ENCODE measurements around the gene SPTAN1.

SPTAN1 gene

GRCh38 chr9:128546504-128546903 is 5.9 kb upstream of the SPTAN1 start:
- Mint-ChIP-seq H3K9me3 (ENCODE audit: low read depth) (no peaks in the 10 kb centered on the region), H3K4me1 (ENCODE audit: low read depth) (peaks cover 19% of the 10 kb centered on the region), H3K27ac (no peak overlapping the region), H3K27me3 (no peaks in the 10 kb centered on the region), H3K36me3 (peaks cover 5% of the 10 kb centered on the region), H3K4me3 (no peak overlapping the region)

GRCh38 chr9:128548876-128549275 is 3.5 kb upstream of the SPTAN1 start:
- no peaks in the 10 kb centered on the region for H3K36me3 Mint-ChIP-seq
- H3K4me3 Mint-ChIP-seq: no peak overlapping the region
- H3K27me3 Mint-ChIP-seq: no peaks in the 10 kb centered on the region
- no peak overlapping the region for H3K27ac Mint-ChIP-seq
- H3K9me3 Mint-ChIP-seq (ENCODE audit: low read depth): no peaks in the 10 kb centered on the region
- peaks cover 25% of the 10 kb centered on the region for H3K4me1 Mint-ChIP-seq (ENCODE audit: low read depth)

- no peaks in the 10 kb centered on the region for H3K27me3 Mint-ChIP-seq
- peak overlapping the region; percentile 43 for H3K27ac Mint-ChIP-seq
- H3K36me3 Mint-ChIP-seq: no peaks in the 10 kb centered on the region
- peaks cover 25% of the 10 kb centered on the region for H3K4me1 Mint-ChIP-seq (ENCODE audit: low read depth)
- H3K4me3 Mint-ChIP-seq: peak overlapping the region; percentile 66
- no peaks in the 10 kb centered on the region for H3K9me3 Mint-ChIP-seq (ENCODE audit: low read depth)
Measured at GRCh38 chr9:128550226-128550625, 2.2 kb upstream of the SPTAN1 start.

GRCh38 chr9:128550770-128551656 is 1.4 kb upstream of the SPTAN1 start:
- Mint-ChIP-seq H3K27ac (peak overlapping the region; percentile 72), H3K4me3 (peak overlapping the region; percentile 86), H3K9me3 (ENCODE audit: low read depth) (no peaks in the 10 kb centered on the region), H3K36me3 (no peaks in the 10 kb centered on the region), H3K4me1 (ENCODE audit: low read depth) (peaks cover 25% of the 10 kb centered on the region), H3K27me3 (no peaks in the 10 kb centered on the region)

- Mint-ChIP-seq H3K27ac (peak overlapping the region; percentile 72), H3K4me1 (ENCODE audit: low read depth) (peaks cover 25% of the 10 kb centered on the region), H3K4me3 (peak overlapping the region; percentile 86), H3K27me3 (no peaks in the 10 kb centered on the region), H3K36me3 (no peaks in the 10 kb centered on the region), H3K9me3 (ENCODE audit: low read depth) (no peaks in the 10 kb centered on the region)
Measured at GRCh38 chr9:128551657-128552152, 682 bp upstream of the SPTAN1 start.

GRCh38 chr9:128552744-128553440 is 505 bp downstream of the SPTAN1 start:
- H3K27me3 Mint-ChIP-seq: no peaks in the 10 kb centered on the region

GRCh38 chr9:128553728-128554127 is 1.3 kb downstream of the SPTAN1 start:
- Mint-ChIP-seq H3K36me3 (no peaks in the 10 kb centered on the region), H3K27ac (no peak overlapping the region), H3K4me1 (ENCODE audit: low read depth) (peaks cover 33% of the 10 kb centered on the region), H3K4me3 (no peak overlapping the region), H3K27me3 (no peaks in the 10 kb centered on the region), H3K9me3 (ENCODE audit: low read depth) (no peaks in the 10 kb centered on the region)

More at GRCh38 chr9:128552744-128553440, 505 bp downstream of the SPTAN1 start:
- Mint-ChIP-seq H3K27ac (no peak overlapping the region), H3K9me3 (ENCODE audit: low read depth) (no peaks in the 10 kb centered on the region), H3K4me1 (ENCODE audit: low read depth) (peaks cover 26% of the 10 kb centered on the region), H3K4me3 (no peak overlapping the region), H3K36me3 (no peaks in the 10 kb centered on the region)

- Mint-ChIP-seq H3K4me3 (no peak overlapping the region), H3K27ac (no peak overlapping the region), H3K27me3 (no peaks in the 10 kb centered on the region), H3K36me3 (no peaks in the 10 kb centered on the region), H3K9me3 (ENCODE audit: low read depth) (no peaks in the 10 kb centered on the region), H3K4me1 (ENCODE audit: low read depth) (peaks cover 37% of the 10 kb centered on the region)
Measured at GRCh38 chr9:128554155-128554862, 1.9 kb downstream of the SPTAN1 start.

GRCh38 chr9:128555180-128555721 is 2.9 kb downstream of the SPTAN1 start:
- Mint-ChIP-seq H3K9me3 (ENCODE audit: low read depth) (no peaks in the 10 kb centered on the region), H3K27ac (no peak overlapping the region), H3K4me1 (ENCODE audit: low read depth) (peaks cover 32% of the 10 kb centered on the region)

GRCh38 chr9:128556276-128556675 is 3.9 kb downstream of the SPTAN1 start:
- H3K9me3 Mint-ChIP-seq (ENCODE audit: low read depth): no peaks in the 10 kb centered on the region
- H3K36me3 Mint-ChIP-seq: no peaks in the 10 kb centered on the region
- peak overlapping the region; percentile 10 for H3K4me3 Mint-ChIP-seq
- no peaks in the 10 kb centered on the region for H3K27me3 Mint-ChIP-seq
- H3K4me1 Mint-ChIP-seq (ENCODE audit: low read depth): peaks cover 23% of the 10 kb centered on the region
- H3K27ac Mint-ChIP-seq: no peak overlapping the region

More at GRCh38 chr9:128555180-128555721, 2.9 kb downstream of the SPTAN1 start:
- no peak overlapping the region for H3K4me3 Mint-ChIP-seq
- no peaks in the 10 kb centered on the region for H3K27me3 Mint-ChIP-seq
- H3K36me3 Mint-ChIP-seq: no peaks in the 10 kb centered on the region

- no peaks in the 10 kb centered on the region for H3K27me3 Mint-ChIP-seq
- H3K27ac Mint-ChIP-seq: peak overlapping the region; percentile 61
- H3K9me3 Mint-ChIP-seq (ENCODE audit: low read depth): no peaks in the 10 kb centered on the region
- peaks cover 2% of the 10 kb centered on the region for H3K36me3 Mint-ChIP-seq
- H3K4me3 Mint-ChIP-seq: peak overlapping the region; percentile 9
- peaks cover 18% of the 10 kb centered on the region for H3K4me1 Mint-ChIP-seq (ENCODE audit: low read depth)
Measured at GRCh38 chr9:128556926-128557634, 4.7 kb downstream of the SPTAN1 start.

- peak overlapping the region; percentile 51 for H3K4me3 Mint-ChIP-seq
- peaks cover 2% of the 10 kb centered on the region for H3K36me3 Mint-ChIP-seq
- peak overlapping the region; percentile 86 for H3K27ac Mint-ChIP-seq
- H3K9me3 Mint-ChIP-seq (ENCODE audit: low read depth): no peaks in the 10 kb centered on the region
- H3K4me1 Mint-ChIP-seq (ENCODE audit: low read depth): peaks cover 20% of the 10 kb centered on the region
- no peaks in the 10 kb centered on the region for H3K27me3 Mint-ChIP-seq
Measured at GRCh38 chr9:128558431-128559310, 6.3 kb downstream of the SPTAN1 start.

GRCh38 chr9:128565578-128565977 is 13.2 kb downstream of the SPTAN1 start:
- peak overlapping the region; percentile 58 for H3K27ac Mint-ChIP-seq
- H3K4me1 Mint-ChIP-seq (ENCODE audit: low read depth): peaks cover 14% of the 10 kb centered on the region
- H3K9me3 Mint-ChIP-seq (ENCODE audit: low read depth): no peaks in the 10 kb centered on the region
- H3K27me3 Mint-ChIP-seq: no peaks in the 10 kb centered on the region
- H3K36me3 Mint-ChIP-seq: peaks cover 4% of the 10 kb centered on the region
- no peak overlapping the region for H3K4me3 Mint-ChIP-seq
